Activated CD8-positive, alpha-beta memory T cell treated with anti-CD3 and anti-CD28 coated beads, Interleukin-2, amount 10 ng/mL, durations not matched to agents 7 days and 5 days (primary cell): ENCODE measurements around the gene GSKIP. TPM values are rescaled to one million over a fixed set of nuclear protein-coding genes. Genes with fewer than 3 reads are reported as not detected.

Source experiments
- total RNA-seq, 2 experiments: library from RNA; stranded (reverse); gene quantifications; one replicate each; pipeline ENCODE4 v1.2.3, GENCODE V29; 2021

GSKIP gene
- total RNA-seq, 2 experiments from 2014 or later, result 15.0 to 26.0 TPM

Other genes with a start within 250 kb of the GSKIP start
- not detected for gene BDKRB2, start 158.7 kb upstream of the GSKIP start, total RNA-seq
- not detected for gene BDKRB1, start 107.3 kb upstream of the GSKIP start, total RNA-seq
- gene ATG2B, start 185 bp upstream of the GSKIP start, total RNA-seq, result 10 to 100 TPM; 14.7 to 15.4 TPM
- gene AK7, start 28.6 kb downstream of the GSKIP start, total RNA-seq, result 1 to 10 TPM in 1 of 2 experiments, under 1 TPM in 1; 0.80 to 1.6 TPM
- 100 to 1,000 TPM; 156 to 189 TPM for gene PAPOLA, start 138.9 kb downstream of the GSKIP start, total RNA-seq